HG03097 (cell line): ENCODE data around the gene MYO1B.

Experiments used
- ATAC-seq: cut with Tn5 transposase; IDR thresholded peaks from one replicate; pipeline ENCODE4 v1.9.1; 2021; ENCODE audit not compliant: unreplicated experiment, low FRiP score

MYO1B gene

GRCh38 chr2:191255756-191256312 lies 10.6 kb downstream of the MYO1B start:
- ATAC-seq: no peak

GRCh38 chr2:191257934-191258333 lies 12.7 kb downstream of the MYO1B start:
- ATAC-seq: no peak

GRCh38 chr2:191258996-191259395 lies 13.8 kb downstream of the MYO1B start:
- ATAC-seq: no peak

DNA sequence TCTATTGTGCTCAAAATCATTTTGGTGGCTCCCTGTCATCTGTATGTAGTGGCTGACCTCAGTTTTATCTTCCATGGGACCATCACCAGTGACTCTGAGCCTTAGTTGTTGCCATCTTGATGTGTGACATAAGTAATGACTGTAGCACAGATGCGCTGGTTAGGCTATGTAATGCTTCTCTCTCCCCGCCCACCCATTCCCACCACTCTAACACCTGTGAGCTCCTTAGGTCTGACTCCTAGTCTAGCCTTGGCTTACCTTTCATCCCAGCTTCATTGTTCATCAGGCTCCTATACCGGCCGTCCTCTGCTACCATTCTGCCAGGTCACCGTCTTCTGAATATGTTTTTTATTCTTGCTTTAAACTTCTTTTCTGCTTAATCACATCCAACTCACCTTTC lies 17.2 kb downstream of the MYO1B start:
- no peak for ATAC-seq

GRCh38 chr2:191263050-191263449 lies 17.8 kb downstream of the MYO1B start:
- ATAC-seq: no peak

GRCh38 chr2:191264647-191265081 lies 19.5 kb downstream of the MYO1B start:
- ATAC-seq: no peak

GRCh38 chr2:191265311-191266170 lies 20.3 kb downstream of the MYO1B start:
- no peak for ATAC-seq

- no peak for ATAC-seq
These were observed 21.0 kb downstream of the MYO1B start for GRCh38 chr2:191266201-191266600.

DNA sequence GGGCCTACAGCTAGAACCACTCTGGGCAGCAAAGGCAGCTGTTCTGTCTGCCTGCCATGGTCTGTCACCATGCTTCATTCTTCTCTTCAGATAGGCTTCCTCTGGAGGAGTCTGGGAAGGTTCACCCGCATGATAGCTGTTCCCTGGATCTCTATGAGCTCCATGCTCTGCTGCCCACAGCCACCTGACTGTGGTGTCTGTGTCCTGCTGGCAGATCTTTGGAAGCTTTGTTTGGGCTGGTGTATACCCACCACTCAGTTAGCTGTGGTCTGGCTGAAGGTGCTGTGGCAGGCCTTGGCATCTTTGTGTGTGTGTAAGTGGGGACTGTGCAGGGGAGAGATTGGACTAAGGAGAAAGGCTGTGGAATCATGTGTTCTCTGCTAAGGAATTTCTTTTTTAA lies 23.4 kb downstream of the MYO1B start:
- no peak for ATAC-seq

GRCh38 chr2:191270306-191271161 lies 25.3 kb downstream of the MYO1B start:
- ATAC-seq: no peak

- ATAC-seq: no peak
These were observed 26.9 kb downstream of the MYO1B start for GRCh38 chr2:191272064-191272463.

- no peak for ATAC-seq
These were observed 29.2 kb downstream of the MYO1B start for GRCh38 chr2:191274413-191274815.

- no peak for ATAC-seq
These were observed 31.7 kb downstream of the MYO1B start for GRCh38 chr2:191276792-191277465.

- ATAC-seq: no peak
These were observed 35.1 kb downstream of the MYO1B start for GRCh38 chr2:191280290-191280689.

GRCh38 chr2:191280834-191281756 lies 35.9 kb downstream of the MYO1B start:
- ATAC-seq: no peak

DNA sequence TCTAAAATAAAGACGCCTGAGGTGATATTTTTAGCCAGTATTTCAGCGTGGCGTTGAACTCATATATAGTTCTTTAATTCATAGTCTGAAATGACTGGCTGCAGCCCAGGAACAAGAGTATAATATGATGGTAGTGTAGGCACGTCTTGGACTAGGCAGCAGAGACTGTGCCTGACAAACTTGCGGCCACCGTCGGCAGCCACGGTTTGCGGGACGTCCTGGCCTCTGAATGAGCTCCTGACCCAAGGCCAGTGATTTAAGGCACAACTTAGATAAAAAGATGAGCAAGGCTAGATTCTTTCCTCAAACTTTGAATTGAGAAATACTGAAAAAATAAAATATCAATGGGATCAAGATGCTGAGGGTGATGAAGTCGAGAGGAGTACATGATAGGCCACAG lies 40.0 kb downstream of the MYO1B start:
- ATAC-seq: no peak

DNA sequence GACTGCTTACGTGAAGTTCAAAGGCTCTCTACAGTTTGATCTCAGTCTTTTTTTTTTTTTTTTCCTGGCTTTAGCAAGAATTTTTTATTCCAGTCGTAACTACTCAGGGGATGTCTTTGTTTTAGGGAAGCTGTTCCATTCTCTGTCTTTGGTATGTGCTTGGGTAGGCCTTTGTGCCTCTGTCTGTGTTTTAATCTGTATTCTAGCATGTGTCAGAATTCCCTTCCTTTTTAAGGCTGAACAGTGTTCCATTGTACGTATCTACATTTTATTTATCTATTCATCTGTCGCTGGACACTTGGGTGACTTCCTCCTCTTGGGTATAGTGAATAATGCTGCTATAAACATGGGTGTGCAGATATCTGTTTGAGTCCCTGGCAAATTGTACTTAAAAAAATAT lies 42.6 kb downstream of the MYO1B start:
- ATAC-seq: no peak

- no peak for ATAC-seq
These were observed 43.8 kb downstream of the MYO1B start for GRCh38 chr2:191289049-191289448.

- ATAC-seq: no peak
These were observed 46.3 kb downstream of the MYO1B start for GRCh38 chr2:191291471-191291870.

DNA sequence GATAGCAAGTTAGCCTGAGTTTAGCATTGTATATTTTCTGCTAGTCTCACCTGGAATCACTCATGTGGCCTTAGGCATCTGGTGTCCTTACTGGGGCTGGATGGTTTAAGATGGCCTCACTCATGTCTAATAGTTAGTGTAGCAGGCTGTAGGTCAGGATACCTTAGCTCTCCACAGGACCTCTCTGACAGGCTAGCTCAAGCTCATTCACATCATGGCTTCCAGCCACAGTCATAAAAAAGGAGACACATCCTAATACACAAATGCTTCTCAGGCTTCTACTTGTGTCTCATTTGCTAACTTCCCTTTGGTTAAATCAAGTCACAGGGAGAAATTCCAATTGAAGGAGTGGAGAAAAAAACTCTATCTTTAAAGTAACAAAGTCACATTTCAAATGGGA lies 47.7 kb downstream of the MYO1B start:
- no peak for ATAC-seq
